Fibroblast of the aortic adventitia (primary cell): Measurements from ENCODE around the gene TMEM88. TPM values are rescaled to one million over a fixed set of nuclear protein-coding genes. Genes with fewer than 3 reads are reported as not detected.

Source experiments
- DNase-seq: peaks from one replicate; pipeline ENCODE4 v3.0.0-alpha.2; 2010; ENCODE audit warnings: low read depth
- H3K4me3 ChIP-seq: 2 replicates; pipeline ENCODE4 v1.5.1; 2011; ENCODE audit warnings: low read depth, mild to moderate bottlenecking, control low read depth, low read length, moderate library complexity
- CTCF ChIP-seq: IDR thresholded peaks from 2 replicates; pipeline ENCODE4 v1.5.1; 2011; ENCODE audit warnings: mild to moderate bottlenecking, low read length, control low read depth, inconsistent platforms; ENCODE audit not compliant: insufficient read depth
- total RNA-seq: library from RNA; depleted of rRNA; stranded (reverse); fragments of >200 nt; gene quantifications from 2 replicates; pipeline ENCODE4 v1.2.3, GENCODE V29; 2012; ENCODE audit warnings: low replicate concordance

TMEM88 gene
- total RNA-seq, 1 donor: 0.18 TPM

GRCh38 chr17:7816926-7817642 is 37.8 kb upstream of the TMEM88 start:
- DNase-seq: no peak
- TF ChIP-seq CTCF: no peak
- no peak overlapping the region for H3K4me3 ChIP-seq

- no peak for TF ChIP-seq CTCF
- no peak for DNase-seq
- no peak overlapping the region for H3K4me3 ChIP-seq
Observed at GRCh38 chr17:7817643-7817964, 37.3 kb upstream of the TMEM88 start.

GRCh38 chr17:7818026-7818425 is 36.8 kb upstream of the TMEM88 start:
- no peak for DNase-seq
- TF ChIP-seq CTCF: no peak
- H3K4me3 ChIP-seq: no peak overlapping the region

GRCh38 chr17:7818746-7819645 is 35.9 kb upstream of the TMEM88 start:
- no peak for DNase-seq
- H3K4me3 ChIP-seq: no peak overlapping the region
- TF ChIP-seq CTCF: no peak

- no peak for DNase-seq
- no peak for TF ChIP-seq CTCF
- H3K4me3 ChIP-seq: no peak overlapping the region
Observed at GRCh38 chr17:7820231-7820630, 34.6 kb upstream of the TMEM88 start.

GRCh38 chr17:7822126-7822525 is 32.7 kb upstream of the TMEM88 start:
- H3K4me3 ChIP-seq: no peak overlapping the region
- DNase-seq: no peak
- no peak for TF ChIP-seq CTCF
